SK-N-MC (cell line): ENCODE measurements around the gene SDC4.

Source experiments
- EZH2 ChIP-seq: fragments of 200-600 bp; sonication (generic); IDR thresholded peaks from one replicate; pipeline ENCODE4 v1.6.1; 2017; ENCODE audit warnings: antibody characterized with exemption
- POLR2AphosphoS5 ChIP-seq: IDR thresholded peaks from 2 replicates; pipeline ENCODE4 v1.6.1; 2012; ENCODE audit warnings: mild to moderate bottlenecking, low read depth, low read length, borderline replicate concordance

DNA sequence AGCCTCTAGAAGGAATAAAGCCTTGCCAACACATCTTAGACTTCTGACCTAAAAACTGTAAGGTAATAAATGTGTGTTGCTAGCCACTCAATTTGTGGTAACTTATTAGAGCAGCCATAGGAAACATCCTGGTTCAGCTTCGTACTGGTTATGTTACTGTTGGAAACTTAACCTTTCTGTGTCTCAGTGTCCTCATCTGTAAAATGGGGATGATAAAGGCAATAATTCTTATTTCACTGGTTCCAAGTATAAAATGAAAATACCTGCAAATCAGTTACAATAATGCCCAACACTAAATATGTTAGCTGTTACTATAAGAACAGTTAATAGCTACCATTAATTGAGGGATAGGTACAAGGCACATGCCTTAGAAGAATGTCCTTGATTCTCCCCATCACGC is 55.9 kb downstream of the SDC4 start:
- TF ChIP-seq POLR2AphosphoS5 (no peak), EZH2 (no peak)
